Activated T-helper 9 cell treated with anti-CD3 and anti-CD28 coated beads, Interleukin-2, amount 50 U/mL, for 16 hours (primary cell): ENCODE measurements around the gene ZMIZ2.
"Not testable (repeated sequence)": the region's sequence is repeated elsewhere in the genome, so short reads cannot be mapped to it uniquely, and the experiment has no call there.

ENCODE experiments used
- DNase-seq: peaks from one replicate; pipeline ENCODE4 v3.0.0-alpha.2; 2020; ENCODE audit warnings: low read depth

ZMIZ2 gene

GRCh38 chr7:44727158-44727936 lies 21.3 kb upstream of the ZMIZ2 start:
- DNase-seq = no peak

- DNase-seq = no peak
Measured at GRCh38 chr7:44727937-44728262, 20.7 kb upstream of the ZMIZ2 start.

DNA sequence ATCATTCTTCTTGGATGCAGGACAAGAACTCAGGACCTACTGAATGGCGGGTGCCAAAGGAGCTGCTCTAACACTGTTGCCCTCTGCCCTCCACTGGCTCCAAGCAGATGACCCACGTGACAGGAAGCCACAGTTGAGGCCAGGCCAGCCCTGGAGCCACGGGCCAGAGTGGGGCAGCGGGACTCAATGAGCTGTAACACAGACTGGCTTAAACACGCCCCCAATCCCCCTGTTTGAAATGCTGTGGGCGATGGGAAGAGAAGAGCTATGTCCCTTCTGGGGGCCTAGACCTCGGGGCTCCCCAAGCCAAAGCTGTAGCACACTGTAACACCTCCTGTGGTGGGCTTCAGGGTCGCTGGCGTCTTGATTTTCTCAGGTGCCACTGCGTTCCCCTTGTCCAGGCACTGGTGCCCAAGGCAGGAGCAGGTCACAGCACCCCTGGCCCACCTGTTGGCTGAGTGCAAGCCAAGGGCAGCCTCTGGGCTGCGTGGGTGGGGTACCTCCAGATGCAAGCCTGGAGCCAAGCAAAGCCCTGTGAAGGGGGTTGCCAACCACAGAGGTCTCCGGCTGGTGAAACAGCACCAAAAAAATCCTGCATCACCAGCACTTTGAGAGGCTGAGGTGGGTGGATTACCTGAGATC lies 18.6 kb upstream of the ZMIZ2 start:
- DNase-seq = no peak

GRCh38 chr7:44732971-44733370 lies 15.7 kb upstream of the ZMIZ2 start:
- DNase-seq = not testable (repeated sequence)

- no peak for DNase-seq
Measured at GRCh38 chr7:44733708-44734481, 14.8 kb upstream of the ZMIZ2 start.

- DNase-seq = no peak
Measured at GRCh38 chr7:44735403-44736165, 13.1 kb upstream of the ZMIZ2 start.

DNA sequence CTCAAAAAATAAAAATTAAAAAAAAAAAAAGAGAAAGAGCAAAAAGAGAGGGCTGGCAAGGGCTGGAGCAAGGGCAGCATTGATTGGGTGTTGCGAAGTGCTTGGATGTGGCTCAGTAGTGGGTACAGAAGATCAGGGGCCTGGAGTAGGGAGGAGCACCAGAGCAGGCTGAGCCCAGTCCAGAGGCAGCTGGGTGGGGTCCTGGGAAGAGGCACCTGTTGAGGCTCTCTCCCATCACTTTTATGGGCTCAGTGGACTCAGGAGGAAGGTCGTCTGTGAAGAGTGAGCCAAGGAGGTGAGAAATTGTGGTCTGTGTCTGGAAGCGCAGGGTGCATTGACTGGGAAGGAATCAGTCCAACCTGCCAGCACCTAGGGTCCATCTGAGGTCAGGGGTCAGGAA lies 11.8 kb upstream of the ZMIZ2 start:
- no peak for DNase-seq

DNA sequence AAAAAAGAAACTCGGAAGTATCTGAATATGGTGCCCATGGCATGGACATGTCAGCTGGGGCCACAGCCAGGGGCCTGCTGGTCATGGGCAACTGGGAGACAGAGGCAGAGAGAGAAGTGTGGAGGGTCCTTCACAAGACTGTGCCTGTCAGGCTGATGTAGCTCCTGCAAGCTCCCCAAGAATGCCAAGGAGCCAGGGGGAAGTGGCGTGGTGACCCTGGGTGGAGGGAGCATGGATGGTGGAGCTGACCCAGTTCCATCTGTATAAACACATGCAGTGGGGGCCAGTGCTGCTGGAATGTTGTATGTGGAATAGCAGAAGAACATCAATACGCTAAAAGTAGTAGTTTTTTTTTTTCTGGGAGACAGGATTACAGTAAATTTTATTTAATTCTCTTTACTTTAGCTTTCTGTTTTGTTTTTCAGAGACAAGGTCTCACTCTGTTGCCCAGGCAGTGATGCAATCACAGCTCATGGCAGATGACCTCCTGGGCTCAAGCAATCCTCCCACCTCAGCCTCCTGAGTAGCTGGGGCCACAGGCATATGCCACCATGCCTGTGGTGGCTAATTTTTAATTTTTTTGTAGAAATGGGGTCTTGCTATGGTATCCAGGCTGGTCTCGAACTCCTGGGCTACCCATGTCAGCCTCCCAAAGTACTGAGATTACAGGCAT lies 10.5 kb upstream of the ZMIZ2 start:
- no peak for DNase-seq

- DNase-seq = no peak
Measured at GRCh38 chr7:44738876-44739665, 9.6 kb upstream of the ZMIZ2 start.

DNA sequence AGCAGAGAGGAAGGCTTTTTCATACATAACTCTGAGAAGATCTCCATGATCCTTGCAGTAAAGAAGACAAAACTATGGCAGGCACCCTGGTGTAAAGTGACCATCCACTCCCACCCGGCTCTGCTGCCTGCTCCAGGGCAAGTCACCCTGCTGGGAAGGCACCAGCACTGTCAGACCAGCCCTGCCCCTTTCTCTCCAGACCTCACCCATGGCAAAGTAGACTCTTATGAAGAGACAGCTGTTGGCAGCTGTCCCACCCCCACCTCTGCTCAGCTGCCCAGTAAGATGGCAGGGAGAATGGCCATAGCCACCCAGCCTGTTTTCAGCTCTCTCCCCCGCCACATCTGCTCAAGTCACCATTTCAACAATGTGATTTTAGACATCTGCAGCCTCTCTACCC lies 8.6 kb upstream of the ZMIZ2 start:
- DNase-seq = no peak

DNA sequence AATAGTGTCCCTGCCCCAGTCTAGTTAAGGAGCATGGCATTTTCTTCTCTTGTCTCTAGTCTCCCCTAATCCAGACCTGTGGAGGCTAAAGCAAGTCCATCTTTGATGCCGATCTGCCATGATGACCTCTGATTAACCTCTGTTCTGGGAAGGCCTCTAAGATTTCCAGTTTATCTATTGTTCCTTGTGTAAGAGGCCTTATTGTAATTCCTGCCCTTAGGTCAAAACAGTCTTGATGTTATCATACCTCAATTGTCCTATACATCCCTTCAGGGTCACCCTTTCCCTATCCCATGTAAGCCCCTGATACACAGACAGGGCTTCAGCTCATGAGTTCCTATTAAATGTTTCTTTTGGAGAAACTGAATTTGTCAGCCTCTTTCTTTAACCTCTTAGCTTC lies 4.9 kb upstream of the ZMIZ2 start:
- DNase-seq = no peak

- no peak for DNase-seq
Measured at GRCh38 chr7:44748948-44749731, 493 bp downstream of the ZMIZ2 start.

DNA sequence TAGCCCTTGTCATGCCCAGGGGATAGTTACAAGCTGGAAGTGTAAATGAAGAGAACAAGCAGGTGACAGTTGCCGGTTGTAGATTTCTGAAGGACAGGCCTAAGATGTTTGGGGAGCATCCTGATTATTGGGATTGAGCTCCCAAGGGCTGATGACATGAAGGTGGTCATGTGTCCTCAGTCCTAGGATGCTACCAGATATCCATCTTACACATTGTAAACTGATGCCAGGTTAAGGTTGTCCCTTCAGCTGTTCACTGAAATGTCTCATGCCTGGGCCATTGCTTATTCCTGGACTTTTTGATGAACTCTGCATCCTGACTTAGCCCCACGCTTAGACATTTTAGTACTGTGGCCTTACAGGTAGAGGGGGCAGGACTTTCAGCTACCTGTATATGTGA lies 1.3 kb downstream of the ZMIZ2 start:
- DNase-seq = no peak

GRCh38 chr7:44750424-44750823 lies 1.8 kb downstream of the ZMIZ2 start:
- no peak for DNase-seq

DNA sequence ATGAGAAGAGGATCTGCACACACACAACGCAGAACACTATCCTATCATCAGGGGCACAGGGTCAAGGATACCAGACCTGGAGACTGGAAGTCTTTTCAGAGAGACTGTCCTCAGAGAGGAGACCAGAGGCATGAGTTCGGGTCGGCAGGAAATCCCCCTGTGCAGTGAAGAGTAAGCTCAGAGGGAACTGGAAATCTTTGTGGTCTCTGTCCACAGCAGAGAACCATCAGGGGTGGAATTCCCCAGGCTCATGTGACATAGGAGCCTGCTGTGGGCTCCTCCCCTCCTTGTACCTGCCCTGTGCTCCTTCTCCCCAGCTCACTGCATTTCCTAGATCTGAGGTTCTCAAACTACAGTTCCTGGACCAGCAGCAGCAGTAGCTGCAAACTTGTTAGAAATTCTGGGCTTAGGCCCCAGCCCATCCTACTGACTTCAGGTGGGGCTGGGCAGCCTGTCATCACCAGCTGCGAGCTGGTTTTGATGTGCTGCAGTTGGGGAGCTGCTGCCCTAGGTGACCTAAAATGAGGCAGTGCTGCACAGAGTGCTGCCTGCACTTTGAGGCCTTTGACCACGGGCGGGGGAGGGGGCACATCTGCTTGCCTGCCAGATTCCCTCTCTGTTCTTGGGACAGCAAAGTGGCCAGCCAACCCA lies 2.4 kb downstream of the ZMIZ2 start:
- DNase-seq = peak; percentile 44

GRCh38 chr7:44752822-44753221 lies 4.2 kb downstream of the ZMIZ2 start:
- no peak for DNase-seq

GRCh38 chr7:44754802-44755697 lies 6.4 kb downstream of the ZMIZ2 start:
- DNase-seq = no peak
